GM21786 (cell line): ENCODE results near the gene ARSJ.

Experiments used
- ATAC-seq: cut with Tn5 transposase; IDR thresholded peaks from one replicate; pipeline ENCODE4 v1.9.1; 2021; ENCODE audit not compliant: unreplicated experiment

The ARSJ gene

DNA sequence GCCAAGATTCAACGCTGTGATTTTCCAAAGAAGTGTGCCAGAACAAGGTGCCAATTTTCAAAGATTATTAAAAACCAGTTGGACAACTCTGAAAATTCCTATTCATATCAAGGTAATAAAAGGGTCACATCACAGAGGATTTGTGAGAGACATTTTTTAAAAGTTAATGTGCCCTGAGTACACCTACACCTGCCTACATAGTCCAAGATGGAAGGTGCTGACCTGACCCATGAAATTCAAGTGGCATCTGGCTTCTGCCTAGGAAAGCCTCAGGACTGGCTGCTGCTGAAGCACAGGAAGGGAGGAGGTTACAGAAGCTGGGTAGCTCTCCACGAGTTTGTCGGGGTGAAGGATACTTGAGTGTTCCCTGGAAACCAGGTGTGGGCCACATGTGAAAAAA is 11.4 kb upstream of the ARSJ start:
- ATAC-seq, result no peak

DNA sequence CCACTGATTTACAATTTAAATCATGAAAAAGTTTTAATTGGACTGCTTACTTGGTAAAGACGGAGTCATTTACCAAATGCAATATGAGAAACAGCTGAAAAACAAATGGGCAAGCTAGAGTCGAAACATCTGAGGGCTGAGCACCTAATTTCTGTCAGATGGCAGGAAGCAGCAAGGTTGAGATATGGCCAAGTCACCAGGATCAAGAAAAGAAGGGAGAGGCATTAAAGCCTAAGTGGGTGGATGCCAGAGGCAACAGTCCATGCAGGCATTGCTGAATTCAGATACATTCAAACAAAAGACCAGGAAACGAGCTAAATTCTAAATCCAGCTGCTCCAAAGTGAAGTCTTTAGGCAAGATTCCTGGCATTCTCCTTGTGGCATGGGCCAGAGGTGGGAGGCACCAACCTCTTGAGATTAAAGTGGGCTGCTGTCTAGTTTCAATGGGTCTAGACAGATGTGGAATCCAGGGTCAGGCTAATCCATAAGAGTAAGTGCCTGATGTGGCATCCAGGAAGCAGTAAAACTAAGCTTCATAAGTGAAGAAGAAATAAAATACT is 8.0 kb upstream of the ARSJ start:
- ATAC-seq, result no peak

GRCh38 chr4:113982181-113982580 is 2.7 kb upstream of the ARSJ start:
- no peak for ATAC-seq

DNA sequence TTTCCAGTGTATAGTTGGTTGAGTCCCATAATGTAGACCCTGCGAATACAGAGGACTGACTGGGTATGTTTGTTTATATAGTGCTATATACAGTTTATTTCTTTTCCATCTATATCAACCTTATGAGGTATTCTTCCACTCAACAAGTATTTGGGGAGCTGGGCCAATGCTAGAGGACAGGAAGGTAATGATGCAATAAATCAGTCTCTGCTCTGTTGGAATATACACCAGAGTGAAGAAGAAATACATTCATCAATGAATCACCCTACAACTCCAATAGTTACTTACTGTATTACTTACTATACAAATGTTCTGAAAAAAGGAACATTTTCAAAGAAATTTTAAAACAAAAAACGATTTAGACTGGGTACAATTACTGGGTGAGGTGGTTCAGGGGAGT is 2.1 kb upstream of the ARSJ start:
- no peak for ATAC-seq

GRCh38 chr4:113979905-113980615 is 613 bp upstream of the ARSJ start:
- ATAC-seq, result no peak

- ATAC-seq, result no peak
Measured at GRCh38 chr4:113978561-113979147, 793 bp downstream of the ARSJ start.

- ATAC-seq, result no peak
Measured at GRCh38 chr4:113978105-113978504, 1.3 kb downstream of the ARSJ start.

DNA sequence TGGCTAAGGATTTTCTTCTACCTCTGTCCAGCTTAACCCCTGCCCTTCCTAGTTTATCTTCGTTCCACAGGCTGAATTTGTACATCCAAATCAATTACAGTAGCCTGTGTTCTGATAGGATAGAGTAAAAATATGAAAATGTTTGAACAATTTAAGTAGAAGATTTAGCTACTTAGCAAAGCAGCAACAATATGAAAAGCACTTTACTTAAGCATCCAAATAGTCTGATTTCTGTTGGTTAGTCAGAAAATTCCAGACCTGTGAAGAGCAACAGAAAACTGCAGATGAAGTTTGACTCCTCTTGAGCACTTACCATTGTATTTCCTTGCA is 2.0 kb downstream of the ARSJ start:
- ATAC-seq, result no peak

- ATAC-seq, result no peak
Measured at GRCh38 chr4:113976741-113977525, 2.5 kb downstream of the ARSJ start.

DNA sequence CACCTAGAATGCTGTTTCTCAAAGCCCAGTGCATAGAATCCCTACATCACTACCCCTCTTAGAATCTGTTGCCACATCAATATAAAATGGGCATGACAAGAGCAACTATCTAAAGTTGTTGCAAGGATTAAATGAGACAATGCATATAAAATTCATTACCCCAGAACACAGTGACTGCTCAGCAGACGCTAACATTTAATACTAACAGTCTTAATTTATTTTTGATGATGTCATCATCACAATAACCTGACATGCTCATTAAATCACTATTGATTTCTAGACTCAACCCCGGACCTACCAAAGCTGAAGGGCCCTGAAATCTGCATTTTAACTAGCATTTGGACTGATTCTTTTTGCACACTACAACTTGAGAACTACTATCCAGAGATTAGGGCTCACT is 3.9 kb downstream of the ARSJ start:
- no peak for ATAC-seq

DNA sequence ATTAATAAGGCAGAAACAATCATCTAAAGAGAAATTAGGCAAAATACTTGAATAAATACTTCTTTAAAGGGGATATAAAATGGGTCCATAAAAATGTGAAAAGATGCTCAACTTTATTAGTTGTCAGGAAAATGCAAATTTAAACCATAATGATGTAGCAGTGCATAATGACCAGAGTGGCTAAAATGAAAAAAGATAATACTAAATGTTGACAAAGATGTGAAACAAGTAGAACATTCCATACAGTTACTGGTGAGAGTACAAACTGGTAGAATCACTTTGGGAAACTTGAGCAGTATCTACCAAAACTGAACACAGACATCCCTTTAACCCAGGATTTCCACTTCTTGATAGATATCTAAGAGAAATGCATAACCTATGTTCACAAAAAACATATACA is 5.0 kb downstream of the ARSJ start:
- no peak for ATAC-seq

DNA sequence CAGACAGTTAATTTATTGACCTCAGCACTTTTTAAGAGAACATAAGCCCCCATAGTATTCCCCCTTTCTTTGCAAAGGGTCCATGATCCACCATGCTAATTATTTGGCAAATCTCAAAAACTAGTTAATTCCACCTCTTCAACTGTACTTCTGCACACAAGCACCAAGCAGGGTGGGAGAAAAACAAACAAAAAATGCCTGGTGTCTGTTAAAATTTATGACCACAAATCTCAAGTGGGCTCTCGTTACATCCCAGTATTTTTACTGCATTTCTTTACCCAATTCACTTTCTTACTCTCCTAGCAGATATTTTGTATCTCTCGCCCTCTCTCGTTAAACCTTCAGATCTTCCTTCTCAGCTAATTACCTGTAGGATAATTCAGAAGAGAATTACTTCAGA is 6.1 kb downstream of the ARSJ start:
- no peak for ATAC-seq

DNA sequence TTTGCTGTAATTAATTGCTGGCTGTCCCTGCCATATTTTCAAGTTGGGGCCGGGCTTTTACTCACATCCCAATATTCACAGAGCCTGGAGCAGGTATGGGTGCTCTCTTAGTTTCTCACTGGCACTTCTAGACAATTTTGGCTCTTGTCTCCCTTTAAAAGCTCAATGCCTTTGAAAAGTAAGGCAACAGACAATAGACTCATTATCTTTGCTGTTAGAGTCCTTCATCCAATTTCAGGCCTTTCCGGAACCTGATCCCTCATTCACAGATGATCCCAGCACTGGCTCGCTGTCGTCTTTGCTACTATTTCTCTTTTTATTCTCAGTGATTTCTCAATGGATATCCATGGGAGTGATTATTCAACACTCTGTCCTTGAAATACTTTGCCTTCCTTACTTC is 6.7 kb downstream of the ARSJ start:
- ATAC-seq, result no peak

DNA sequence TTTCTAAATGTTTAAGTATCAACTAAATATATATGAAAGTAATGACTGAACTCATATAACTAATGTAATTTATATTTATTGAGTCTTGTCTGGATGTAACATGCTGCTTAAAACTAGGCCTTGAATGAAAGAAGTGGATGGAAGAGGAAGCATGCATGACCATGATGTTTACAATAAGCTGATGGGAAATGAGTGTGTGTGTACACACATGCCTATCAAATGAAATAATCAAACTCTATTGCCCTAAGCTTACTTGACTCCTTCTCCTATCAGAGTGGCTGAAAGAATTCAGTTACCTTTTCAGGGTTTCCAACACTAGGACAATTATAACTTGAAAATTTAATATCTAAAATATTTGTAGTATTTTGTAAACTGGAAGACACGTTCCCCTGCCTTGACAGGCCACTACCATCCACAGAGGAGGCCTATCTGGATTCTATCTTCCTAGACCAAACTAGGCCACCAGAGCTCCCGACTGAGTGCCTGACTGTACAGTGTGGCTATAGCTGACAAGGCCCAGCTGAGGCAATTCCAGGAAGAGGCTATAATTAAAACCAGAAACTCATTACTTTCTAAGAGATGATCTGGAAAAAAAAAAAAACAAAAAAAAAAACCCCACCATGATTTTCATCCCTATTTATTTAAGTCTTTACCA is 7.6 kb downstream of the ARSJ start:
- no peak for ATAC-seq

- no peak for ATAC-seq
Measured at GRCh38 chr4:113969709-113970334, 9.6 kb downstream of the ARSJ start.

DNA sequence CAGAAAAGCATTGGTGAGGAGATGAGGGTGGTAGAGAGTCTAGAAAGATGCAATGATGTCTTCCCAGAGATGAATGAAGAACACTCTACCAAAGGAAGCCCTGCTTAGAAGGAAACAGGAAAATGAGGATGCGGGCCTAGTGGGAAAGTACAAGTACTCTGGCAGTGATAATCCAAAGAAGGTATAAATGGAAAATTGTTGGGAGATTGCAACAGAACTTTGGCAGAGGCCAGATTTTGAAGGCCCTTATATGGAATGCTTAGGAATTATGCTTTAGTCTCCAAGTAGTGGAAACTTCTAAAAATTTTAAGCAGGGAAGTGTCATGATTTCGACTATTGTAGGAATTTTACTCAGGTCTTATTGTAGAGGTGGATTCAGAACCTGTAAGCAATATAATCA is 11.0 kb downstream of the ARSJ start:
- ATAC-seq, result no peak

GRCh38 chr4:113967687-113968086 is 11.8 kb downstream of the ARSJ start:
- ATAC-seq, result no peak

DNA sequence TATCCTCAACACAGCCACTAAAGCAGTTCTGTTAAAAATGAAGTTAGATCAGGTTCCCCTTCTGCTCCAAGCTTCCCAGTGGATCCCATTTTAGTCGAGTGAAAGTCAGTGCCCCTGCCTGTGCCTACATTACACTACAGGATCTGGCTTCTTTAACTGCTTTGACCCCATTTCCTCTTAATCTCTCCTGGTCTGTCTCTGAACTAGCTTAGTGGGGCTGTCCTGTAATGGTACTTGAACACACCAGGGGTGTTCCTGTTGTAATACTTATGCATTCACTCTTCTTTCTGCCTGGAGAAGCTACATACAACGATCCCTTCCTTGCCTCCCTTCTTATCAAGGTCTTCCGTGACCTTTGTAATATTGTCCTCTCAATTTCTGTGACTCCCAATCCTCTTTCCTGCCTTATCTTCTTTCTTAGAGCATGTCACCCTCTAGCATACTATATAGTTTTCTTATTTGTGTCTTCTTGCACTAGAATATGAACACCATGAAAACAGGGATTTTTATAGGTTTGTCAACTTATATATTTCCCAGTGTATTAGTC is 16.7 kb downstream of the ARSJ start:
- ATAC-seq, result no peak

- no peak for ATAC-seq
Measured at GRCh38 chr4:113962016-113962347, 17.5 kb downstream of the ARSJ start.

DNA sequence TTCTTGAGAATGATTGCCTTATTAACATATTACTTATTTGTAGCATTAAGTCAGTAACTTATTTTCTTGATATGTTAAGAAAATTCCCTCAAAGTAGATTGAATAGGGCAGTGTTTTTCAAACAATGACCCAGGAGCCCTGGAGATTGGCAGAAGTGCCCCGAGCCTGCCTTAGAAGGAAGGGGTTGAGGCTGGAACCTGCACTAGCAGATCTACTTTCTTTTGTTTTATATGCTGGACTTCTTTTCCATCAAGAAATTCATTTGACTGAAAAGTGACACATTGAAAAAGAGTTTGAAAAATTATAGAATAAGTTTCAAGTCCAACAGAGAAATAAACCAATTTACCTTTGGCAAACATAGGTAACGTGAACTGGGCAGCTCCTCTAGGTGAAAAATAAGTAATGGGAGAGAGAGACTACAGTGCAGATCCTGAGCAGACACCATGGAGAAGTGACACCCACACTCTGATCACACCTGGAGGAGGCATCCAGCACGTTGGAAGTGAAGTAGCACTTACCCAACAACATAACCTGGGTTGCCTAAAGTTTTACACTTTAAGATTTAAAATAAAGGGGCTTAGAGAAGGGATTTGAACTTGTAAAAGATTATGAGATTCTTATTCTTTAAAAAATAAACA is 18.6 kb downstream of the ARSJ start:
- no peak for ATAC-seq

GRCh38 chr4:113959539-113959937 is 19.9 kb downstream of the ARSJ start:
- no peak for ATAC-seq
